GM13976 (cell line): ENCODE results near the gene CLNK.

Experiments
- DNase-seq: peaks from one replicate; pipeline ENCODE4 v3.0.0; 2012; ENCODE audit warnings: low spot score
- CTCF ChIP-seq: IDR thresholded peaks from 2 replicates; pipeline ENCODE4 v1.5.1; 2012; ENCODE audit warnings: borderline replicate concordance, mild to moderate bottlenecking; ENCODE audit not compliant: insufficient read depth; ENCODE audit errors: extremely low read depth, missing control alignments, control extremely low read depth
- in situ Hi-C: fragments of 300-500 bp; cut with MboI; formaldehyde crosslinking; loops from one replicate; pipeline ENCODE4 v1.12.0; 2022; ENCODE audit warnings: low sequenced_read_pairs, mixed read lengths, inconsistent platforms; ENCODE audit not compliant: unreplicated experiment

Gene CLNK

GRCh38 chr4:10643600-10644425 is 40.8 kb downstream of the CLNK start:
- no peak for TF ChIP-seq CTCF
- no peak for DNase-seq
- in situ Hi-C loops = no loop called here

GRCh38 chr4:10640561-10641201 is 43.9 kb downstream of the CLNK start:
- no peak for DNase-seq
- TF ChIP-seq CTCF = no peak

GRCh38 chr4:10639664-10640063 is 44.9 kb downstream of the CLNK start:
- no peak for DNase-seq
- no peak for TF ChIP-seq CTCF
- in situ Hi-C loops = no loop called here

More at GRCh38 chr4:10640561-10641201, 43.9 kb downstream of the CLNK start:
- in situ Hi-C loops = no loop called here

GRCh38 chr4:10639100-10639499 is 45.5 kb downstream of the CLNK start:
- in situ Hi-C loops = no loop called here
- DNase-seq = no peak
- no peak for TF ChIP-seq CTCF

- DNase-seq = no peak
- in situ Hi-C loops = no loop called here
- no peak for TF ChIP-seq CTCF
These were observed 49.5 kb downstream of the CLNK start for GRCh38 chr4:10635091-10635490.

- peak; percentile 36 for DNase-seq
- TF ChIP-seq CTCF = no peak
- in situ Hi-C loops = no loop called here
These were observed 55.2 kb downstream of the CLNK start for GRCh38 chr4:10629394-10629793.
